ENCODE data around the gene UTP20. TPM values are rescaled to one million over a fixed set of nuclear protein-coding genes. Genes with fewer than 3 reads are reported as not detected.

UTP20 gene
- total and polyA plus RNA-seq, 2 donors (not counting 1 experiment from before 2014, with no cell fraction given), result 3.0 to 19.7 TPM

DNA sequence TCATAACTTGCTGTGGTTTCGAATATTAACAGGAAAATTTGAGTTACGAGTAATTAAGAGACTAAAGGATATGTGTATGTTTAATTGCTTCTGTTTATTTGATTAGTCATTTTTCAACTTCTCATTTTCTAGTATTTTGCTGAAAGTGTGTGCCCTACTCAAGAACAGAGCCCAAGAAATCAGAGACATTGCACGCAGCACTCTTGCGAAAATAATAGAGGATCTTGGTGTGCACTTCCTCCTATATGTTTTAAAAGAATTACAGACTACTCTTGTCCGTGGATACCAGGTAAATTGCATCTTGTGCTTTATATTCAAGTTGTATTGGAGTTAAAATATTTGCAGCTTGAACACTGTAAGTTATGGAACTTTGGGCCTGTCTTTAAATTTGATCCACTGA lies 76.9 kb downstream of the UTP20 start:
- Histone ChIP-seq H3K9me3 (ENCODE audit: control extremely low read depth in 1 of 3, control insufficient read depth in 2 of 3, insufficient read depth in 1 of 3, low read length in 2 of 3) (no peaks in the 10 kb centered on the region), H3K4me2 (replicated peaks; ENCODE audit: low read depth, low read length, poor library complexity, severe bottlenecking) (no peak overlapping the region), H3K79me2 (ENCODE audit: control insufficient read depth, insufficient read depth, low read length) (no peaks in the 10 kb centered on the region), H3K4me3 (ENCODE audit: control extremely low read depth in 1 of 5, extremely low read depth in 1 of 5, insufficient read depth in 1 of 5, low read depth in 2 of 5, low read length in 4 of 5) (no peak overlapping the region), H4K20me1 (ENCODE audit: control insufficient read depth, insufficient read depth, low read length, poor library complexity, severe bottlenecking) (no peaks in the 10 kb centered on the region), H3K27me3 (replicated peaks in 1 of 4; ENCODE audit: control extremely low read depth in 1 of 4, control insufficient read depth in 3 of 4, insufficient read depth in 4 of 4, low read length in 3 of 4) (no peaks in the 10 kb centered on the region), H3K36me3 (replicated peaks in 1 of 2; ENCODE audit: control extremely low read depth in 1 of 2, control insufficient read depth in 1 of 2, extremely low read depth in 1 of 2, insufficient read depth in 2 of 2, low read length in 1 of 2) (peaks cover 2 to 65% of the 10 kb centered on the region in 2 experiments), H3K27ac (ENCODE audit: low read length in 2 of 2) (no peak overlapping the region), H3K9ac (ENCODE audit: low read length) (no peak overlapping the region), H2AFZ (ENCODE audit: insufficient read depth, low read depth, low read length, poor library complexity, severe bottlenecking) (no peak overlapping the region), H3K4me1 (ENCODE audit: control insufficient read depth in 2 of 2, insufficient read depth in 2 of 2, low read length in 2 of 2) (no peaks in the 10 kb centered on the region)
- TF ChIP-seq, protein P1, sequence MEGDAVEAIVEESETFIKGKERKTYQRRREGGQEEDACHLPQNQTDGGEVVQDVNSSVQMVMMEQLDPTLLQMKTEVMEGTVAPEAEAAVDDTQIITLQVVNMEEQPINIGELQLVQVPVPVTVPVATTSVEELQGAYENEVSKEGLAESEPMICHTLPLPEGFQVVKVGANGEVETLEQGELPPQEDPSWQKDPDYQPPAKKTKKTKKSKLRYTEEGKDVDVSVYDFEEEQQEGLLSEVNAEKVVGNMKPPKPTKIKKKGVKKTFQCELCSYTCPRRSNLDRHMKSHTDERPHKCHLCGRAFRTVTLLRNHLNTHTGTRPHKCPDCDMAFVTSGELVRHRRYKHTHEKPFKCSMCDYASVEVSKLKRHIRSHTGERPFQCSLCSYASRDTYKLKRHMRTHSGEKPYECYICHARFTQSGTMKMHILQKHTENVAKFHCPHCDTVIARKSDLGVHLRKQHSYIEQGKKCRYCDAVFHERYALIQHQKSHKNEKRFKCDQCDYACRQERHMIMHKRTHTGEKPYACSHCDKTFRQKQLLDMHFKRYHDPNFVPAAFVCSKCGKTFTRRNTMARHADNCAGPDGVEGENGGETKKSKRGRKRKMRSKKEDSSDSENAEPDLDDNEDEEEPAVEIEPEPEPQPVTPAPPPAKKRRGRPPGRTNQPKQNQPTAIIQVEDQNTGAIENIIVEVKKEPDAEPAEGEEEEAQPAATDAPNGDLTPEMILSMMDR (IDR thresholded peaks at IDR 0.05), result no peak
- no peak for TF ChIP-seq EZH2 (IDR thresholded peaks at IDR 0.05; ENCODE audit: borderline replicate concordance, insufficient read depth, low read depth, low read length, poor library complexity, severe bottlenecking)
- no peak for DNase-seq
- no peak overlapping the region for H3K27ac Mint-ChIP-seq
- no peaks in the 10 kb centered on the region for H3K27me3 Mint-ChIP-seq
- ChIA-PET POLR2A (no interaction called here), CTCF (no interaction called here)
- no peak overlapping the region for H3K4me3 Mint-ChIP-seq
- WGBS (ENCODE audit: insufficient coverage), result 100% methylated on average over 1 of the region's 5 CpGs
- H3K9me3 Mint-ChIP-seq (ENCODE audit: insufficient read depth), result no peaks in the 10 kb centered on the region
- no peaks in the 10 kb centered on the region for H3K4me1 Mint-ChIP-seq
- intact Hi-C loops (cut with micrococcal nuclease), result no loop called here
- ATAC-seq (ENCODE audit: low read depth), result no peak

GRCh38 chr12:101361455-101361854 lies 81.5 kb downstream of the UTP20 start:
- no peaks in the 10 kb centered on the region for H3K9me3 ChIP-seq (ENCODE audit: control extremely low read depth in 1 of 3, control insufficient read depth in 2 of 3, insufficient read depth in 1 of 3, low read length in 2 of 3)
- no peak for TF ChIP-seq EZH2 (IDR thresholded peaks at IDR 0.05; ENCODE audit: borderline replicate concordance, insufficient read depth, low read depth, low read length, poor library complexity, severe bottlenecking)
- TF ChIP-seq, protein P1 (IDR thresholded peaks at IDR 0.05), result no peak
- ATAC-seq (ENCODE audit: low read depth), result no peak
- Mint-ChIP-seq H3K4me3 (no peak overlapping the region), H3K27ac (no peak overlapping the region), H3K9me3 (ENCODE audit: insufficient read depth) (no peaks in the 10 kb centered on the region), H3K4me1 (no peaks in the 10 kb centered on the region), H3K27me3 (no peaks in the 10 kb centered on the region)
- no peak overlapping the region for H3K4me3 ChIP-seq (ENCODE audit: control extremely low read depth in 1 of 5, extremely low read depth in 1 of 5, insufficient read depth in 1 of 5, low read depth in 2 of 5, low read length in 4 of 5)
- no peaks in the 10 kb centered on the region for H3K27me3 ChIP-seq (replicated peaks in 1 of 4; ENCODE audit: control extremely low read depth in 1 of 4, control insufficient read depth in 3 of 4, insufficient read depth in 4 of 4, low read length in 3 of 4)
- H3K4me2 ChIP-seq (replicated peaks; ENCODE audit: low read depth, low read length, poor library complexity, severe bottlenecking), result no peak overlapping the region
- H3K27ac ChIP-seq (ENCODE audit: low read length in 2 of 2), result no peak overlapping the region
- ChIA-PET CTCF (no interaction called here), POLR2A (no interaction called here)
- no peaks in the 10 kb centered on the region for H3K79me2 ChIP-seq (ENCODE audit: control insufficient read depth, insufficient read depth, low read length)
- 100% methylated on average over 4 of the region's 8 CpGs for WGBS (ENCODE audit: insufficient coverage)
- no peaks in the 10 kb centered on the region for H4K20me1 ChIP-seq (ENCODE audit: control insufficient read depth, insufficient read depth, low read length, poor library complexity, severe bottlenecking)
- intact Hi-C loops (cut with micrococcal nuclease), result no loop called here
- peaks cover 2 to 72% of the 10 kb centered on the region in 2 experiments for H3K36me3 ChIP-seq (replicated peaks in 1 of 2; ENCODE audit: control extremely low read depth in 1 of 2, control insufficient read depth in 1 of 2, extremely low read depth in 1 of 2, insufficient read depth in 2 of 2, low read length in 1 of 2)
- H2AFZ ChIP-seq (ENCODE audit: insufficient read depth, low read depth, low read length, poor library complexity, severe bottlenecking), result no peak overlapping the region
- H3K4me1 ChIP-seq (ENCODE audit: control insufficient read depth in 2 of 2, insufficient read depth in 2 of 2, low read length in 2 of 2), result no peaks in the 10 kb centered on the region
- no peak for DNase-seq
- no peak overlapping the region for H3K9ac ChIP-seq (ENCODE audit: low read length)
